Measurements from ENCODE around the gene RLF. TPM values are rescaled to one million over a fixed set of nuclear protein-coding genes. Genes with fewer than 3 reads are reported as not detected.

Gene RLF, protein sequence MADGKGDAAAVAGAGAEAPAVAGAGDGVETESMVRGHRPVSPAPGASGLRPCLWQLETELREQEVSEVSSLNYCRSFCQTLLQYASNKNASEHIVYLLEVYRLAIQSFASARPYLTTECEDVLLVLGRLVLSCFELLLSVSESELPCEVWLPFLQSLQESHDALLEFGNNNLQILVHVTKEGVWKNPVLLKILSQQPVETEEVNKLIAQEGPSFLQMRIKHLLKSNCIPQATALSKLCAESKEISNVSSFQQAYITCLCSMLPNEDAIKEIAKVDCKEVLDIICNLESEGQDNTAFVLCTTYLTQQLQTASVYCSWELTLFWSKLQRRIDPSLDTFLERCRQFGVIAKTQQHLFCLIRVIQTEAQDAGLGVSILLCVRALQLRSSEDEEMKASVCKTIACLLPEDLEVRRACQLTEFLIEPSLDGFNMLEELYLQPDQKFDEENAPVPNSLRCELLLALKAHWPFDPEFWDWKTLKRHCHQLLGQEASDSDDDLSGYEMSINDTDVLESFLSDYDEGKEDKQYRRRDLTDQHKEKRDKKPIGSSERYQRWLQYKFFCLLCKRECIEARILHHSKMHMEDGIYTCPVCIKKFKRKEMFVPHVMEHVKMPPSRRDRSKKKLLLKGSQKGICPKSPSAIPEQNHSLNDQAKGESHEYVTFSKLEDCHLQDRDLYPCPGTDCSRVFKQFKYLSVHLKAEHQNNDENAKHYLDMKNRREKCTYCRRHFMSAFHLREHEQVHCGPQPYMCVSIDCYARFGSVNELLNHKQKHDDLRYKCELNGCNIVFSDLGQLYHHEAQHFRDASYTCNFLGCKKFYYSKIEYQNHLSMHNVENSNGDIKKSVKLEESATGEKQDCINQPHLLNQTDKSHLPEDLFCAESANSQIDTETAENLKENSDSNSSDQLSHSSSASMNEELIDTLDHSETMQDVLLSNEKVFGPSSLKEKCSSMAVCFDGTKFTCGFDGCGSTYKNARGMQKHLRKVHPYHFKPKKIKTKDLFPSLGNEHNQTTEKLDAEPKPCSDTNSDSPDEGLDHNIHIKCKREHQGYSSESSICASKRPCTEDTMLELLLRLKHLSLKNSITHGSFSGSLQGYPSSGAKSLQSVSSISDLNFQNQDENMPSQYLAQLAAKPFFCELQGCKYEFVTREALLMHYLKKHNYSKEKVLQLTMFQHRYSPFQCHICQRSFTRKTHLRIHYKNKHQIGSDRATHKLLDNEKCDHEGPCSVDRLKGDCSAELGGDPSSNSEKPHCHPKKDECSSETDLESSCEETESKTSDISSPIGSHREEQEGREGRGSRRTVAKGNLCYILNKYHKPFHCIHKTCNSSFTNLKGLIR (N-terminal part only)
- total RNA-seq (10 to 100 TPM; 16.5 to 29.3 (median 19.1) TPM), polyA plus RNA-seq (1 to 10 TPM; 6.9 to 8.7 TPM)
- long read RNA-seq, donor 1, full-length matches to known transcripts = 149 of 181 reads
- long read RNA-seq, donor 1, partial matches to known transcripts = 3 of 181 reads
- long read RNA-seq, donor 1, other reads (novel, unspliced or antisense) = 29 of 181 reads
- long read RNA-seq, donor 2, full-length matches to known transcripts = 9 of 9 reads
- long read RNA-seq, donor 2, partial matches to known transcripts = 0 of 9 reads
- long read RNA-seq, donor 2, other reads (novel, unspliced or antisense) = 0 of 9 reads
- long read RNA-seq, donor 3, full-length matches to known transcripts = 5 of 10 reads
- long read RNA-seq, donor 3, partial matches to known transcripts = 2 of 10 reads
- long read RNA-seq, donor 3, other reads (novel, unspliced or antisense) = 3 of 10 reads

DNA sequence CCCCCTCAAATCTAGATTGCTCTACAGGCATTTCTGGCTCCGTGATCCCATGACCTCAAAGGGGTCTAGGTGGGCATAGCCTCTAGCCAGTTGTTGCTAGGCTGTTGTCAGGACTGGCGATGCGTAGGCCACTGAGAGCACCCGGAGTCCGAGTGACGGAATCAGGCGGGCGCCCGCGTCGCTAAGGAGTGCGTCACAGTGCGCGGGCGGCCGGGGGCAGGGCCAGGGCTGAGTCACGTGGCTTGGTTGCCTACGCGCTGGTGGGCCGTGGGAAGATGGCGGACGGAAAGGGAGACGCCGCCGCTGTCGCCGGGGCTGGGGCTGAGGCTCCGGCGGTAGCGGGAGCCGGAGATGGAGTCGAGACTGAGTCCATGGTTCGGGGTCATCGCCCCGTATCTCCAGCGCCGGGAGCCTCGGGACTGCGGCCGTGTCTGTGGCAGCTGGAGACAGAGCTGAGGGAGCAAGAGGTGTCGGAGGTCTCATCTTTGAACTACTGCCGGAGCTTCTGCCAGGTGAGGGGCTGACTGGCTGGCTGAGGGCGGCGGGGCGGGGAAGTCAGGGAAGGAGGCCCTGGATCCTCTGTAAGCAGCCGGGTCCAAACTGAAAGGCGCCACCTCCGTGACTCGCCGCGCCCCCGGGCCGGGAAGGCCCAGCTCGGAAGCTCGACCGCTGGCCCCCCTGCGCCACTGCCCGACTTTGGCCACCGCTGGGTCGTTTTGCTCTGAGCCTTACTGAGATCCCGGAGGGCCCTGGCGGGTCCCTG, at the start of gene RLF:
RLF (plus strand) TSS at position 263 of the 763 bp plus-strand sequence; CDS start at position 276, 13 bp downstream.
- peak within 1 kb of the TSS; percentile 65 to 89 for H3K27ac ChIP-seq

DNA sequence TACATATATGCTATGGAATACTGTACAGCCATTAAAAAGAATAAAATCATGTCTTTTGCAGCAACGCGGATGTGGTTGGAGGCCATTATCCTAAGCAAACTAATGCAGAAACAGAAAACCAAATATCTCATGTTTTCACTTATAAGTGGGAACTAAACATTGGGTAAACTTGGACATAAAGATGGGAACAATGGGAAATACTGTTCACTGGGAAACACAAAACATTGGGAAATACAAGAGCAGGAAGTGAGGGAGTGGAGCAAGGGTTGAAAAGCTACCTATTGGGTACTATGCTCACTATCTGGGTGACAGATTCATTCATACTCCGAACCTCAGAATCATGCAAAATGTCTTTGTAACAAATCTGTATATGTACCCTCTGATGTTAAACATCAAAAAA, 46.8 kb upstream of the RLF start:
- Histone ChIP-seq H3K4me1 (ENCODE audit: insufficient read depth) (no peaks in the 10 kb centered on the region), H3K36me3 (no peaks in the 10 kb centered on the region), H3K4me3 (no peak overlapping the region), H3K9me3 (peaks cover 0 to 6% of the 10 kb centered on the region in 2 donors), H3K27ac (no peak overlapping the region), H3K27me3 (no peaks in the 10 kb centered on the region)
- WGBS, 3 donors = 85 to 88% (median 86%) methylated on average over 3 of the region's 3 CpGs
- no peak for TF ChIP-seq EP300 (IDR thresholded peaks at IDR 0.05)
- TF ChIP-seq POLR2A (IDR thresholded peaks at IDR 0.05) = no peak
- TF ChIP-seq, protein P1, sequence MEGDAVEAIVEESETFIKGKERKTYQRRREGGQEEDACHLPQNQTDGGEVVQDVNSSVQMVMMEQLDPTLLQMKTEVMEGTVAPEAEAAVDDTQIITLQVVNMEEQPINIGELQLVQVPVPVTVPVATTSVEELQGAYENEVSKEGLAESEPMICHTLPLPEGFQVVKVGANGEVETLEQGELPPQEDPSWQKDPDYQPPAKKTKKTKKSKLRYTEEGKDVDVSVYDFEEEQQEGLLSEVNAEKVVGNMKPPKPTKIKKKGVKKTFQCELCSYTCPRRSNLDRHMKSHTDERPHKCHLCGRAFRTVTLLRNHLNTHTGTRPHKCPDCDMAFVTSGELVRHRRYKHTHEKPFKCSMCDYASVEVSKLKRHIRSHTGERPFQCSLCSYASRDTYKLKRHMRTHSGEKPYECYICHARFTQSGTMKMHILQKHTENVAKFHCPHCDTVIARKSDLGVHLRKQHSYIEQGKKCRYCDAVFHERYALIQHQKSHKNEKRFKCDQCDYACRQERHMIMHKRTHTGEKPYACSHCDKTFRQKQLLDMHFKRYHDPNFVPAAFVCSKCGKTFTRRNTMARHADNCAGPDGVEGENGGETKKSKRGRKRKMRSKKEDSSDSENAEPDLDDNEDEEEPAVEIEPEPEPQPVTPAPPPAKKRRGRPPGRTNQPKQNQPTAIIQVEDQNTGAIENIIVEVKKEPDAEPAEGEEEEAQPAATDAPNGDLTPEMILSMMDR (IDR thresholded peaks at IDR 0.05) = no peak
- DNase-seq = no peak
- intact Hi-C loops (cut with DNase I) = no loop called here

More for the DNA sequence above, at the start of gene RLF:
- no peaks in the 10 kb centered on the region for H3K27me3 ChIP-seq
- H3K36me3 ChIP-seq = no peaks in the 10 kb centered on the region
- H3K4me3 ChIP-seq = peak within 1 kb of the TSS; percentile 96
- DNase-seq = peak; percentile 93 to 97 (median 96)
- TF ChIP-seq POLR2A (IDR thresholded peaks at IDR 0.05) = peak; percentile 96
- TF ChIP-seq EP300 (IDR thresholded peaks at IDR 0.05) = peak; percentile 56
- TF ChIP-seq, protein P1 (IDR thresholded peaks at IDR 0.05) = peak in 1 of 3 donors; percentile 35
- H3K4me1 ChIP-seq (ENCODE audit: insufficient read depth) = peaks cover 5% of the 10 kb centered on the region
- 0 to 2% (median 0%) methylated on average over 32 to 62 of the region's 62 CpGs for WGBS, 3 donors
- intact Hi-C loops (cut with DNase I) = loop anchor here in 1 of 4 donors (10.0 kb wide), 1 partner anchor 513 kb away; no protein-coding TSS in a partner anchor
- no peaks in the 10 kb centered on the region for H3K9me3 ChIP-seq

DNA sequence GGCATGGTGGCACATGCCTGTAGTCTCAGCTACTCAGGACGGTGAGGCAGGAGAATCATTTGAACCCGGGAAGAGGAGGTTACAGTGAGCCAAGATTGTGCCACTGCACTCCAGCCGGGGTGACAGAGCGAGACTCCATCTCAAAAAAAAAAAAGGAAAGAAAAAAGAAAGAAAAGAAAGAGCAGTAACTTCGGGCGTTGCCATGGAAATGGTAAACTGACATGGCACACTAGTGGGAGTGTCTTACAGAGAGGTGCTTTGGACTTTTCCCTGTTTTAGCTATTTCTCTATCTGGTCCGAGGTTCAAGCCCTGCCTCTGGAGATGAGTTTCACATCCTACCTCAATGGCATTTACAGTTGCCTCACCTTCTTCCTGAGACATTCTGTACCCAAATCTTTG, 41.1 kb upstream of the RLF start:
- DNase-seq = no peak
- H3K36me3 ChIP-seq = no peaks in the 10 kb centered on the region
- intact Hi-C loops (cut with DNase I) = no loop called here
- H3K4me1 ChIP-seq (ENCODE audit: insufficient read depth) = no peaks in the 10 kb centered on the region
- H3K27ac ChIP-seq = no peak overlapping the region
- H3K9me3 ChIP-seq = no peaks in the 10 kb centered on the region
- H3K27me3 ChIP-seq = no peaks in the 10 kb centered on the region
- TF ChIP-seq, protein P1 (IDR thresholded peaks at IDR 0.05) = no peak
- TF ChIP-seq EP300 (IDR thresholded peaks at IDR 0.05) = no peak
- TF ChIP-seq POLR2A (IDR thresholded peaks at IDR 0.05) = no peak
- H3K4me3 ChIP-seq = no peak overlapping the region
- 77 to 83% (median 82%) methylated on average over 7 of the region's 7 CpGs for WGBS, 3 donors
